GM19455 (cell line): ENCODE measurements around the gene VSX1.

Source experiments
- ATAC-seq: cut with Tn5 transposase; IDR thresholded peaks from one replicate; pipeline ENCODE4 v1.9.1; 2021; ENCODE audit not compliant: unreplicated experiment

Gene VSX1

DNA sequence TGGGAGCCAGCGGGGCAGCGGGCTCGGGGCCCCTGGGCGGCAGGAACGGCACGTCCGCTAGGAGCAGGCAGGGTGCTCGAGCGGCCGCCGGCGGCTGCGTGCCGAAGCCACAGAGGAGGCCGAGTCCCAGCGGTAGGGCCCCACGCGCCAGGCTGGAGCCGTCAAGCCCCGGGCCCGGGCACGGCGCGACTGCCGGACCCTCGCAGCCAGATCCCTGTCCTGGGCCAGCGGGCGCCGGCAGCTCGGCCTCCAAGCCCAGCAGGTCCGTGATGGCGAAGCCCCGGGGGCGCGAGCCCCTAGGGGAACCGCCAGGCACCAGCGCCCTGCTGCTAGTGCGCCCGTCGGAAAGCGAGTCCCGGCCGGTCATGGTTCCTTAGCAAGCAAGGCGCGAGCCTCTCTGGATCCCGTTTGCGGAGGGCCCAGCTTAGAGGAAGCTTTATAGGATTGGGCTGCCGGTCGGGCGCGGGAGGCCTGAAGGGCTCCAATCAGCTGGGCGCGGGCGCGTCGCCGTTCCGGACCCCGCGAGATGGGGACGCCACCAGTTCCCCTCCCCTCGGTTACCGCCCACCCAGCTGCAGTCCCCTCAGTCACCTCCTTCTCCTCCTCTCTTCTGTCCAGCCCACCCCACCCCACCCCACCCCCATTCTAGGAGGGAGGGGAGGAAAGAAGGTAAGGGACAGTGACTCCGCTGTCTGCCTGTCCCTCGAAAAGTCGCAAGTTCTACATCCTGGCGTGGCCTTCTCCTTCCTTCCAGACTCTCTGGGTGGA, at the start of gene VSX1:
Gene VSX1, minus strand, starts transcription at position 412 of the 768 bp plus-strand sequence. Its CDS starts 45 bp downstream, at position 367.
- ATAC-seq: no peak

DNA sequence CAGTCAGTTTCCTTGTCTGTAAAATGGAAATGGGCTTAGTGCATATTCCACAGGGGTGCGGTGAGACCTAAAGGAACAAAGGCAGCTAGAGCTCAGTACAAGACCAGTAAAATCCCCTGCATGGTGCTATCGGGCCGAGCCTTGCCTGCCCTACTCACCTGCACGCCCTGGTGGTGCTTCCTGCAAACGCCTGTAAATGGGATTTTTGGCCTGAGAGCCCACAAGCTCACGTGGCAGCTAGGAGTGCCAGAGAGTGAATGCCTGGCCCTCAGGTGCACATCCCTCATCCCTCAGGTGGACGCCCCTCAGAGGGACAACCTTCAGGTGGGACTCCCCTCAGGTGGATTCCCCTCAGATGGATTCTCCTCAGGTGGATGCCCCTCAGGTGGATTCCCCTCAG, 48.0 kb upstream of the VSX1 start:
- no peak for ATAC-seq

DNA sequence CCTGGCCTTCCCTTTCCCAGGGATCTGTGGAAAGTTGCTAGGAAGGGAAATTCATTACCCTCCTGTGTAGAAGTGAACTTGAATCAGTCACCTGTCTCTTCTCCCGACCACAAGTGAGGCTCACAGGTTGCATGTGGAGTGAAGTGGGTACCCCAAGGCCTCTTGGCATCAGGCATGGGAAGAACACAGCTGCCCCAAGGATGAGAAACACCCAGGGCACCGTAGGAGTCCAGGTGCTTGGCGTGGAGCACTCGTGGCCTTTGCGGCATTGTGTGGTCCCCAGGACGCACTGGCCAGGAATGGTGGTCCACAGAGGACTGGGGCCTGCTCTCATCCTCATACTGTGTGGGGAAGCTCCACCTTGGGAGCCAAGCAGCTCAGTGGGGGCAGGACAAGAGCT, 47.5 kb upstream of the VSX1 start:
- no peak for ATAC-seq

DNA sequence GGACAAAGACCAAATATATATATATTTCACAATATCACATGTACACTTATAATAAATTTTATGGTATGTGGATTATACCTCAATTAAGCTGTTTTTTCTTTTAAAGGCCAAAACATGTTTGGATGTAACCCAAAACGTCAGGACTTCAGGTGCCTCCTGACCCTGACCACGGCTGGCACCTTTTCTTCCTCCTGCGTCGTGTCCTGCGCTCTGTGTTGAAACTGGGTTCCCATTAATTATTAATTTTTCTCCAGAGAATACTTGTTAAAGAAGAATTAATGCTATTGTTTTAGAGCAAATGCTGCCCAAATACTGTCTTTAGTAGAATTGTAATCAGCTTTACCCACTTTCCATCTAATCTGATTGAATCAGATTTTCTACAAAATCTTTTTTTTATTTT, 46.7 kb upstream of the VSX1 start:
- ATAC-seq: no peak

DNA sequence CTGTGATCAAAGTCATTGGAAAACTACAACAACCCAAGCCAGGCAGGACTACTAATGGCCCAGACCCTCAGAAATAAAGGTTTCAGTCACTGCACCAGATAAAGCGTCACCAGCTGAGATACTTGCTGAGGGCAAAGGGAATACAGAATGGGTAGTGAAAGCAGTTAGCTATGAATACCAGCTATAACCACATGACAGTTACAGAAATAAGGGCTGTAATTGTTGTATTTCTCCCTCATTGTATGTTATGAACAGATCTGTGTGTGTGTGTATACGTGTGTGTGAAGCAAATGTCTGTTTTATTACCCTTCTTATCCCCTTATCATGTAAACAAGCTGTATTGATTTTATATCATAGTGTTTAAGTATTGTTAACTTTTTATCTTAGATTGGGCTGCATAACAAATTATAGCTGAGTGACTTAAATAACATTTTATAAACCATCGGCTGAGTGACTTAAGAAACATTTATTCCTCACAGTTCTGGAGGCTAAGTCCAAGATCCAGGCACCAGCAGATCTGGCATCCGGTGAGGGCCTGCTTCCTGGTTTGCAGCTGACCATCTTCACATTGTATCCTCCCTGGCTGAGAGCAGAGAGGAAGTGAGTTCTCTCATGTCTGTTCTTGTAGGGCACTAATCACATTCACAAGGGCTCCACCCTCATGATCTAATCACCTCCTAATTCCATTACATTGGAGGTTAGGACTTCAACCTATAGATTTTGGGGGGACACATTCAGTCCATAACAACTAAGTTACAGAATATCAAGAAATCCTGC, 46.0 kb upstream of the VSX1 start:
- no peak for ATAC-seq

DNA sequence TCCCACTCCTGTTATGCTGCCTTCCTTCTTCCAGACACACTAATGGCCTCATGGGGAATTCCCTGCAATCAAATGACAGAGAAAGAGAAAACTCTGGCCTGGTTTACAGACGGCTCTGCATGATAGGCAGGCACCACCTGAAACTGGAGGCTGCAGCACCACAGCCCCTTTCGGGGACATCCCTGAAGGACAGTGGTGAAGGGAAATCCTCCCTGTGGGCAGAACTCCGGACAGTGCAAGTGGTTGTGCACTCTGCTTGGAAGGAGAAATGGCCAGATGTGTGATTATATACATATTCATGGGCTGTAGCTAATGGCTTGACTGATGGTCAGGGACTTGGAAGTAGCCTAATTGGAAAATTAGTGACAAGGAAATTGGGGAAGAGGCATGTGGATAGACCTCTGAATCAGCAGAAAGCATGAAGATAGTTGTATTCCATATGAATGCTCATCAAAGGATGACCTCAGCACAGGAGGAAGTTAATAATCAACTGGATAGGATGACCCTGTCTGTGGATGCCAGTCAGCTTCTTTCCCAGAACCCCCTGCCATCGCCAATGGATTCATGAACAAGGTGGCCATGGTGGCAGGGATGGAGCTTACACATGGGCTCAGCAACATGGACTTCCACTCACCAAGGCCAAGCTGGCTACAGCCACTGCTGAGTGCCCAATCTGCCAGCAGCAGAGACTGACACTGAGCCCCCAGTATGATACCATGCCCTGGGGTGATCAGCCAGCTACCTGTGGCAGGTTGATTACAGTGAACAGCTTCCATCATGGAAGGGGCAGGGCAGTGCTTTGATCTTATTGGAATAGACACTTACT, 44.5 kb upstream of the VSX1 start:
- no peak for ATAC-seq

DNA sequence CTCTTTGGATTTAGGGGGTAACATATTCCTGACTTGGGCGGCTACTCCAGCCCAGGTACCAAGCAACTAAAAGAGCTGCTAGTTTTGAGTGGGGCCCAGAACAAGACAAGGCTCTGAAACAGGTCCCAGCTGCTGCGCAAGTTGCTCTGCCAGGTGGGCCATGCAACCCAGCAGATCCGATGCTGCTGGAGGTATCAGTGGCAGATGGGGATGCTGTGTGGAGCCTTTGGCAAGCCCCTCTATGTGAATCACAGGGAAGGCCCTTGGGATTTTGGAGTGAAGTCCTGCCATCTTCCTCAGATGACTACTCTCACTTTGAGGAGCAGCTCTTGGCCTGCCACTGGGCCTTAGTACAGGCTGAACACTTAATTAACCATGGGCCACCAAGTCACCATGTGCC, 43.7 kb upstream of the VSX1 start:
- ATAC-seq: no peak

DNA sequence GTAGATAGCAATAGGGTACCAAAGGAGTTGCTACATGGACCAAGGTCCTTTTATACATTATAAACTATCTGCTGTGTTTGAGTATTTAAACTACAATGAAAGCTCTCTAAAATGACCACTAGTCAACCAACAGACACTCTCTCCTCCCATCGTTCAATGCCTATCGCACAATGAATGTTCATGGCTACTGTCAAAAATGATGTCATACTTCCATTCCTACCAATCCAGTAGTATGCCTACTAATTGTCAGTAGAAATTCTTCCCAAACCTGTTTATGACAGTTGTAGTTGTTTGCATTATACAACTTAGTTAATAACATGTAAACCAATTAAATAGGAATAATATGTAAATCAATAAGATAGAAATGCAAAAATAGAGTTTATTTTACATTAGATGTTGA, 39.0 kb upstream of the VSX1 start:
- no peak for ATAC-seq

DNA sequence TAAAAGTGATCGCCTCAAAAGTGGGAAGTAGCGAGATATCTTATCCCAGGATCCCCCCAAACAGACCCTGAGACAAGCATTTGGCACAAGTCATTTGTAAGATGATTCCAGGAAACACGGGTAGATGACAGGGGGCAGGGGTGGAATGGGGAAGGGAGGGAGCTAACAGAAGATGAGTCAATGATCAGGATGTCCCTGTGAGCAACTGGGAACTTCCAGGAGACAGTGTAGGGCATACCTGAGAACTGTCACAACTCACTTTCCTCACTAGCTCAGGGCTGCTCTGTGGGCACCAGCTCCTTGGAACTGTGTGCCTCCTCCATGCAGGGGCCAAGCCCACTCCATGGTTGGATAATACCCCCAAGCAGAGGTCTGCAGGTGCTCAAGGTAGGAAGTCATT, 38.5 kb upstream of the VSX1 start:
- no peak for ATAC-seq

DNA sequence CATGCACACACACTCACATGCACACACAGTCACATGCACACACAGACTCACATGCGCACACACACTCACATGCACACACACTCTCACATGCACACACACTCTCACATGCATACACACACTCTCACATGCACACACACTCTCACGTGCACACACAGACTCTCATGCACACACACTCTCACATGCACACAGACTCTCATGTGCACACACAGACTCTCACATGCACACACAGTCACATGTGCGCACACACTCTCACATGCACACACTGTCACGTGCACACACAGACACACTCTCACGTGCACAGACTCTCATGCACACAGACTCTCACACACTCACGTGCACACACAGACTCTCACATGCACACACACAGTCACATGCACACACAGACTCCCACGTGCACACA, 36.6 kb upstream of the VSX1 start:
- ATAC-seq: no peak

DNA sequence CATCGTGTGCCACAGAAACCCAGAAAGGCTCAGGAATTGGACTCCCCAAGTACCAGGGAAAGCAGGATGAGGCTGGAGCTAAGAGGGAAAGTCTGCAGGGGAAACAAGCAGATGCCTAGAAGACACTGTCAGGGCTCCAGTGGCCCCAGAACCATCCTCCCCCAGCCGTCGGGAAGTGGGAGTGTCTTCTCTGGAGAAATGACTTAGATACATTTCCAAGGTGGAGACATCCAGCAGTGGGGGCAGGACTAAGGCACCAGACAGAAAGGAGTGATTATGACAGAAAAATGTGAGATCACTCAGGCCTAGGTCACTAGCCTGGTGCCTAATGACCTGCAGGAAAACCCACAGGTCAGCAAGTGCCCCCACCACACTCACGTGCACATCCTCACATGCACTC, 36.0 kb upstream of the VSX1 start:
- ATAC-seq: no peak

DNA sequence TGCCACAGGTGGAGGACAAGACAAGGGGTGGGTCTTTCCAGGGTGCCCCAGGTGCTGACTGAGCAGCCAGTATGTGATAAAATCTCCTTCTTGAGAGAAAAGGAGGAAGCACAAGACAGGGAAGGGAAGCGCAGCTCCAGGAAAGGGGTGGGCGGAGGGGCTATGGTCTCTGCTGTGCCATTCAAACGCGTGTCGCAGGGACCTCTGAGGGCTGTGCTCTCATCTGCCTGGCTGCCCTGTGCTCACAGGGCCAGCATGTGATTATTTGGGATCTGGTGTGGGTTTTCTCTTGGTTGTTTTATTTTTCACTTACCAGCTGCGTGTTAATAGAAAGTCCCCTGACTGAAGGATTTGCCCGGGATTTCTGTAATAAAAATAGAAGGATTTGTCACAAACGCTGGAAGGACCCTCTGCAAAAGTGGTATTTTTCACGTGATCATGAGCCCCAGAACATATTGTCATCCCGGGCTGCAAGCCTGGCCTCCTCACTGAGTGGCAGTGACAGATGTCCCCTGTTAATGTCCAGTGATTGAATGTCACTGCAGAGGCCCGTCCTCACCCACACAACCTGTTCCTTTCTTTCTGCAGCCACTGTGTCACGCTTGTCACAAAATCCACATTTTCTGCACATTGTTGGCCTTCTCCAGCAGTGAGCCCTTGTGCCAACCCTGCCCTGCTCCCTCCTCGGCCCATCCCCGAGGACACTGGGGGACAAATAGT, 35.0 kb upstream of the VSX1 start:
- no peak for ATAC-seq

DNA sequence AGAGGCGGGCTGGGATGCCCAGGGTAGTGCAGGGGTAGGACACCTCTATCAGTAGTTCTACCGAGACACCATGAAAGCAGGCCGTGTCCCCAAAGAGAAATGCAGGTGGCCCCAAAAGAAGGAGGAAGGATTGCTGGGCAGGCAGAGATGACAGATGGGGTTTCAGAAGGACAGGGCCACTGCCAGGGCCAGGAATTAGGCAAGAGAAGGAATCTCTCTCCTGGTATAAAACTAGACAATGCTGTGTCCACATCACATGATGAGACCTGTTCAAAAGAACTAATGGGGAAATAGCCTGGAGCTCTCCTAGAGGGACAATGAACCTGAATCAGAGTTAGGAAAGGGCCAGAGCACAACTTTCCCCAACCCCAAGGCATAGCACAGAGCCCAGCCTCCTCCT, 21.6 kb upstream of the VSX1 start:
- no peak for ATAC-seq

DNA sequence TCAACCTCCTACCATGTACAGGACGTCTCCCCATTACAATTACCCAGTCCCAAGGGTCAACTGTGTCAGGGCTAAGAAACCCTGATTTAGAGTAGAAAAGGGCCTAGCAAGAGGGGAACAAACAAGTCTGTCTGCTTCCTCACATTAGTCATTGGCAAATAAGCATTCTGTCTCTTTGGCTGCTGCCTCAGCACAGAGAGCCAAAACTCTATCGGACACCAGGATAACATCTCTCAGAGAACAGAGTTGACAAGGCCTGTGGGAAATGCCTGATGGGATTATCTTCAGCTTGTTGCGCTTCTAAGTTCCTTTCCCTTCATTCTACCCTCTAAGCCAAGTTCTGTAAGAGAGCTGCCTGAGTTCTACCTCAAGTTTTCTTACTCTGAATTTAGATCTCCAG, 19.0 kb upstream of the VSX1 start:
- ATAC-seq: no peak

DNA sequence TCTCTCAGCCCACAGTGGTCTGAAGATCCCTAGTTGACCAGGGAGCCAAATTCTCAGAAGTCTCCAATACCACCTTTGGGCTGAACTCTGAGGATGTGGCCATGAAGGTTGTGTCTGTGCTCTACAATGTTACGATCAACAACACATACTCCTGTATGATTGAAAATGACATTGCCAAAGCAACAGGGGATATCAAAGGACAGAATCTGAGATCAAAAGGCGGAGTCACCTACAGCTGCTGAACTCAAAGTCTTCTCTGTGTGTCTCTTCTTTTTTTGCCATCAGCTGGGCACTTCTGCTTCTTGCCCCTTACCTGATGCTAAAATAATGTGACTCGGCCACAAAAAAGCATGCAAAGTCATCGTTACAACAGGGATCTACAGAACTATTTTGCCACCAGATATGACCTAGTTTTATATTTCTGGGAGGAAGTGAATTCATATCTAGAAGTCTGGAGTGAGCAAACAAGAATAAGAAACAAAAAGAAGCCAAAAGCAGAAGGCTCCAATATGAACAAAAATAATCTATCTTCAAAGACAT, 17.7 kb upstream of the VSX1 start:
- no peak for ATAC-seq

DNA sequence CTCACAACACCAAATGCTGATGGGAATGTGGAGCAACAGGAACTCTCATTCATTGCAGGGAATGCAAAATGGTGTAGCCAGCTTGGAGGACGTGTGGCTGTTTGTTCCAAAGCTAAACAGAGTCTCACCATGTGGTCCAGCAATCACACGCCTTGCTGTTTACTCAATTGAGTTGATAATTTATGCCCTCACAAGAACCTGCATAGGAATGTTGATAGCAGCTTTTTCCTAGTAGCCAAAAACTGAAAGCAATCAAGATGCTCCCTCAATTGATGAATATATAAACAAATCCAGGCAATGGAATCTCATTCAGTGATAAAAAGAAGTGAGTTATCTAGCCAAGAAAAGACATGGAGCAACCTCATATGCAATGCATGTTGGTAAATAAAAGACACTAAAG, 15.6 kb upstream of the VSX1 start:
- no peak for ATAC-seq

DNA sequence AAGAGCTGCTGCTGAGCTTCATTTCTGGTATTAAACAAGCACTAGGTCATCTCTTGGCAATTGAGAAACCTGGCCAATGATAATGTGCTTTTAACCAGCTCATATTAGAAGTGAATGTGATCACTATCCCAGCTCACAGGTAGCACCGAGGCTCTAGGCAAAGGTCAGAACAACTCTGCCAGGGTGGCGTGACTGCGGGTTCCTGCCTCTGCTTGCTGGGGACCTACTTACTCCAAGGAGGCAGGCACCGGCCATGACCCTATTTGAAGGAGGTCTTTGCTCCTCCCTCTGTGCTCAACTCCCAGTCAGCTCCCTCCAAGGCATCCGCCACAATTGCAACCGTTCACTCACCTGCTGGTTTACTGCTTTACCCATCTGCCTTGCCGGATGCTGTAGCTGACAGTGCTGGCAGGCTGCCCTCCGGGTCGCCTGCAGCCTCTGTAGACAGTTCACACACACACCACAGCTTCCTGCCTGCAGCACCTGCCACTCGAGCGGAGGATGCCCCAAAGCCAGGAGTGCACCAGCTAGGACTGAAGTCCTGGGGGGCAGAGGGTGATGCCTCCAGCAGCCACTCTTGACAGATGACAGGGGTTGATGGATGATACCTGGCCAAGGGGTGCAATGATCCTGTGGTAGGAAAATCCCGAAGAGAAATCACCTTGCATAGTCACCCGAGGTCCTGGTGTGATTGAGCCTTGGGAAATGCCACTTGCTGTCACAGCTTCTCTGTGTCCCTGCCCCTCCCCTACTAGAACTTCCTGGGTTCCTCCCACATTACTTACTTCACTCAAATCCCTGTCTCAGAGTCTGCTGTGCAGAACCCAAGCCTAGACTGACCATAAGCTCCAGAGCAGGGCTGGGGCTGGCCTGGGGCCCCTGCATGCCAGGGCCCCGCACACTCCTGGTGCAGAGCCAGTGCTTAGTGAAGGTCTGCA, 8.8 kb upstream of the VSX1 start:
- no peak for ATAC-seq

DNA sequence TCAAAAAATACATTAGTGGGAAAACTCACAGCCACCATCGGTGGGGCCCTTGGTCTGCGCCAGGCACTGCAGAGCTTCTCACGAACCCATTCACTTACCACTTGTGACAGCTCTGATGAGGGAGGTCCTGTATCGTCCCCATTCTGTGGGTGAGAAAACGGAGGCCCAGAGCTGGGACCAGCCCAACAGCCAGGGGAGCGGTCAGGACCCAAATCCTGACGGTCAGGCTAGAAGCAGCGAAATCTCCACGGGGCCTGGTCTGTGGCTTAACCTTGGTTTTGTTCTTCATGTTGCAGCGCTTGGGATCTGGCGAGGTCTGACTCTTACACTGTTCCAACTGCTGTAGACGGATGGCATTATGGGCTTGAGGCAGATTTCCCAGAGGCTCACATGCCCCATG, 7.7 kb upstream of the VSX1 start:
- ATAC-seq: no peak

DNA sequence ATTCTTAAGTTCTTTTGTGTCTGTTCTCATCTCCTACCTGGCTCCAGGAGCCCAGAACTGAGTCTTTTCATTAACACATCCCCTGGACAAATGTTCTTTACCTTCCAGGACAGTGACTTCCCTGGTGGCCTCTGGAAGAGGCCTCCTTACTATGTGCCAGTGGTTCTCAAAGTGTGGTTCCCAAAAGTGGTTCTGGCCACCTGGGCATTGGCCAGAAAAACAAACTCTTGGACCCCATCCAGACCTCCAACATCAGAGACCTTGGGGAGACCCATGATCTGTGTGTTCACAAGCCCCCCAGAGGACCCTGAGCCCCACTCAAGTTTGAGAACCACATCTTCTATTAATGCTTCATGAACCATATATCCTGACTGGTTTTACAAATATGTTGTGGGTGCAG, 7.2 kb upstream of the VSX1 start:
- no peak for ATAC-seq

DNA sequence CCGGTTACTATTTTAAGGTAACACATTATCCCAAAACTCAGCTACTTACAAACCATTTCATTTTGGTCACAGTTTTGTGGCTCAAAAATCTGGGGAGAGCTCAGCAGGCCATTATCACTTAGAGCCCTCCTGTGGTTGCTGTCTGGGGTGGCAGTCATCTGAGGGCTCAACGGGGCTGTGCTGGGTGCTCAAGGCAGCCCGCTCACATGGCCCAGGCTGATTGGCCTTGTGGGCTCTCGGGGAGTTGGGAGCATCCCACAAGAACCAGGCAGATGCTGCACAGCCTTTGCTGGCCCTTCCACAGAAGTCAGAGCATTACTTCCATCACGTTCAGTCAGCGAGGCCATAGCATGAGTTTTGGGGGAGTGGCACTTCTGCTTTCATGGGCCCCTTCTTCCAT, 6.3 kb upstream of the VSX1 start:
- ATAC-seq: no peak
